Urothelium cell line (cell line): ENCODE measurements around the gene ADGRG2.
"Not testable (repeated sequence)": the region's sequence is repeated elsewhere in the genome, so short reads cannot be mapped to it uniquely, and the experiment has no call there.

ENCODE experiments used
- DNase-seq: peaks from one replicate; pipeline ENCODE4 v3.0.0; 2011; ENCODE audit warnings: low spot score, mixed read lengths
- FAIRE-seq: peaks from 2 replicates; lab custom pipeline; 2011; peaks lifted over from hg19 to GRCh38; lab: Jason Lieb, UNC

ADGRG2 gene

GRCh38 chrX:19007868-19008267 lies 114.4 kb downstream of the ADGRG2 start:
- no peak for DNase-seq
- no peak for FAIRE-seq

- FAIRE-seq: no peak
- DNase-seq: no peak
Measured at GRCh38 chrX:19007011-19007410, 115.3 kb downstream of the ADGRG2 start.

GRCh38 chrX:19005909-19006308 lies 116.4 kb downstream of the ADGRG2 start:
- FAIRE-seq: no peak

GRCh38 chrX:19003756-19004155 lies 118.5 kb downstream of the ADGRG2 start:
- FAIRE-seq (no peak), DNase-seq (no peak)

More at GRCh38 chrX:19005909-19006308, 116.4 kb downstream of the ADGRG2 start:
- DNase-seq: no peak

GRCh38 chrX:18998653-18999052 lies 123.6 kb downstream of the ADGRG2 start:
- DNase-seq: no peak
- FAIRE-seq: no peak

- DNase-seq (no peak), FAIRE-seq (no peak)
Measured at GRCh38 chrX:18997916-18998315, 124.4 kb downstream of the ADGRG2 start.

- FAIRE-seq: no peak
- DNase-seq: no peak
Measured at GRCh38 chrX:18996536-18996935, 125.7 kb downstream of the ADGRG2 start.

- DNase-seq (peak; percentile 4), FAIRE-seq (no peak)
Measured at GRCh38 chrX:18995221-18995620, 127.0 kb downstream of the ADGRG2 start.

GRCh38 chrX:18994713-18995112 lies 127.6 kb downstream of the ADGRG2 start:
- DNase-seq (no peak), FAIRE-seq (no peak)

- FAIRE-seq (no peak), DNase-seq (no peak)
Measured at GRCh38 chrX:18992829-18993228, 129.4 kb downstream of the ADGRG2 start.

- DNase-seq: no peak
- FAIRE-seq: no peak
Measured at GRCh38 chrX:18985186-18985435, 137.2 kb downstream of the ADGRG2 start.

- FAIRE-seq (no peak), DNase-seq (peak; percentile 77)
Measured at GRCh38 chrX:18984381-18985185, 137.7 kb downstream of the ADGRG2 start.

- DNase-seq (peak; percentile 3), FAIRE-seq (no peak)
Measured at GRCh38 chrX:18983666-18984380, 138.4 kb downstream of the ADGRG2 start, which contains the start of gene PHKA2. PHKA2 (minus strand) TSS chrX:18984114; CDS start chrX:18983932, 182 bp downstream.

- FAIRE-seq (no peak), DNase-seq (no peak)
Measured at GRCh38 chrX:18981124-18981807, 141.0 kb downstream of the ADGRG2 start.

GRCh38 chrX:18980262-18980661 lies 142.0 kb downstream of the ADGRG2 start:
- FAIRE-seq, DNase-seq: not testable (repeated sequence)

- FAIRE-seq: no peak
- DNase-seq: no peak
Measured at GRCh38 chrX:18974993-18975392, 147.3 kb downstream of the ADGRG2 start.

- DNase-seq: peak; percentile 4
- FAIRE-seq: no peak
Measured at GRCh38 chrX:18973527-18974192, 148.6 kb downstream of the ADGRG2 start.

- no peak for DNase-seq
- FAIRE-seq: no peak
Measured at GRCh38 chrX:18971506-18971905, 150.8 kb downstream of the ADGRG2 start.

GRCh38 chrX:18970465-18970864 lies 151.8 kb downstream of the ADGRG2 start:
- no peak for FAIRE-seq
- DNase-seq: no peak

- DNase-seq: no peak
- no peak for FAIRE-seq
Measured at GRCh38 chrX:18966624-18967023, 155.6 kb downstream of the ADGRG2 start.

GRCh38 chrX:18964901-18965300 lies 157.4 kb downstream of the ADGRG2 start:
- FAIRE-seq (no peak), DNase-seq (no peak)
